GM18508 (cell line): Measurements from ENCODE around the gene STK40.
A peak's percentile ranks its signal among the peaks of the same experiment; 100 is the strongest.

ENCODE experiments used
- ATAC-seq: cut with Tn5 transposase; IDR thresholded peaks from one replicate; pipeline ENCODE4 v1.9.1; 2021; ENCODE audit warnings: moderate number of reproducible peaks; ENCODE audit not compliant: insufficient read depth, unreplicated experiment

STK40 gene

DNA sequence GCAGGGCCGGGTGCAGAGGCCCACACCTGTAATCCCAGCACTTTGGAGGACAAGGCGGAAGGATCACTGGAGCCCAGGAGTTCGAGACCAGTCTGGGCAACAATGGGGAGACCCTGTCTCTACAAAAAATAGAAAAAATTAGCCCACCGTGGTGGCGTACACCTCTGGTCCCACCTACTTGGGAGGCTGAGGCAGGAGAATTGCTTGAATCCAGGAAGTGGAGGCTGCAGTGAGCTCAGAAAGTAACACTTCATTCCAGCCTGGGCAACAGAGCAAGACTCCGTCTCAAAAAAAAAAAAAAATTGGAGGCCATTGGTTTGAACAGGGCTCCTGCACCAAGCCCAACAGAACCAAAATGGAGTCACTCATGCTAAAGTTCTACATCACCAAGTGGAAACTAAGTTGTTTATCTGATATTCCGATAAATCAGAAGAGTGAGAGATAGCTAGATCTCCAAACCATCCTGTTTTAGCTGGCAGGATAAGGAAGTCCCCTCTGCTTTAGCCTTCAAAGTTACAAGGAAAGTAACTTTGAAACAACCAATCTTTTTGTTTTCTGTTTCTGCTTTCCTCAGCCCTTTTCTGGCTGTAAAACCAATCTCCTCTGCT, 12.8 kb upstream of the STK40 start:
- no peak for ATAC-seq

DNA sequence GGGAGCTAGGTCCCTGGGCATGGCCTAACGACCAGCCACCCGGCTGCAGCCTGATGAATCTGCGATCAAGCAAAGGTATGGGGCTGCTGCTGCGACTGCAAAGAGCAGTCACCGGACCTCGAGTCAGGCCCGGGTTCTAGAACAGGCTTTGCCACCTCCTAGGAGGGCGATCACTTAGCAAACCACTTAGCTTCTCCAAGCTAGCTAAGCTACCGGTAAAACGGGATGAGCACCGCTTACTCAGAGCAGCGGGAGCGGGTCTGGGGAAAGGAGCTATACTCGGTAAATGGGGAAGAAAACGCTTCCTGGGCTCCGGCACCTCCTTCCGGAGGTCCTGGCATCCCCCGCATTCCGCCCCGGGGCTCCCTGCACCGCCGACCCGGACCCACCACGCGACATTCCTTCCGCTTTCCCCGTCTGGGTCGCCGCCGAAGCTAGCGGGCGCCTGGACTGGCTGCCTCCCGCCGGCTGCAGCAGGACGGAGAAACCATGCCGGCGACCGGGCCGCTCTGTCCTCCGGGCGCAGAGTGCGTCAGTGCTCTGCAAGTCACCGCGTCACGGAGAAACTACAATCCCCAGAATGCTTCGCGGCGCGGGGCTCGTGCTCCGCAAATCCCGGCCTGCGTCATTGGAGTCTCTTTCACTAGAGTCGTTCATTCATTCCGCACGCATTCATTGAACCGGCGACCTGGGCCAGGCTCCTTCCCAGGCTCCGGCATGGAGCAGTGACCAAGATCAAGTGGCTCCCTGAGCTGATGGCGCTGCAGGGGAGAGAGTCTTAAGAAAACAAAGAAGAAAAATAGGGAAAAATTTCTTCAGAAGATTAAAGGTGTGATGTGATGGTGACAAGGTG, 11.9 kb upstream of the STK40 start, which contains the start of gene LSM10:
LSM10 (minus strand) TSS at position 531 of the 853 bp plus-strand sequence. CDS start 3,779 bp downstream, outside the sequence.
- peak; percentile 61 for ATAC-seq

DNA sequence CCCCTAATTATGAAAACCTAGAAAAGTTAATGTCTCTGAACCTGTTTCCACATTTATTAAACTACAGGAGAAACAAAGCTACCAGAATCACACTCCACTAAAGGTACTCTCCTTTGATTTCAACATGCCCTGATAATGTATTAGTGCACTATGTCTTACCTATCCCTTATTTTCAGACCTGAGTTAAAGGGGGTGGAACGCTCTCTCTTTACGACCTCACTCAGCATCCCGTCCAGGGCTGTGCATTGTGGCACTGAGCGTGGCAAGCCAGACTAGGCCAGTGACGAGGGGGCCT, 11.3 kb upstream of the STK40 start:
- no peak for ATAC-seq

DNA sequence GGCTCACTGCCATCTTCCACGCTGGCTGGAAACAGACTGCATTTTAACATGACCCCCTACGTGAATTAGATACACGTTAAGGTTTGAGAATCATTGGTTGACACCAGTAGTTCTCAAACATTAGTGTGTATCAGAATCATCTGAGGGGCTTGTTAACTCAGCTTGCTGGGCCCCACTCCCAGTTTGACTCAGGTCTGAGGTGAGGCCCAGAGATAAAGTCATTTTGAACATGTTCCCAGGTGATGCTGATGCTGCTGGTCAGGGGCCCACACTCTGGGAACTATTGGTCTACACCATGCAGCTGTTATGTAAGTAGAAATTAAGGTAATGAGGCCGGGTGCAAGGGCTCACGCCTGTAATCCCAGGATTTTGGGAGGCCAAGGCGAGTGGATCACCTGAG, 10.6 kb upstream of the STK40 start:
- ATAC-seq, result no peak

DNA sequence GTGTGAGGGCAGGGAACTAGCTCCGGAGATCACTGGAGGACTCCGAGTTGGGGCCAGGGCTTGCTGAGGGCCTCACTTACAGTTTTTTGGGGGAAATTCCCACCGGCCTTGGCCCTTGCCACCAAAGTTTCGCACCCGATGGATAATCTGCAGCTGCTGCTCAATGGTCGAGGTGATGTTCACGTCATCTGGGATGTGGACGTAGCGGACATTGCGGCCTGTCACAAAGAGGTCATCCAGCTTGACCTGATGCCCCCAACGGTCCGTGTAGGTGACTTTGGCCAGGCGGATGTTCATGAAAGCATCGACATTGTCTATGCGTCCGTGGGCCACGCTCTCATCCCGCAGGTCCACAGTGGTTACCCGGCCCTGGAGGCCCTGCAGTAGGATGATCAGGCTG, 8.0 kb upstream of the STK40 start:
- no peak for ATAC-seq

DNA sequence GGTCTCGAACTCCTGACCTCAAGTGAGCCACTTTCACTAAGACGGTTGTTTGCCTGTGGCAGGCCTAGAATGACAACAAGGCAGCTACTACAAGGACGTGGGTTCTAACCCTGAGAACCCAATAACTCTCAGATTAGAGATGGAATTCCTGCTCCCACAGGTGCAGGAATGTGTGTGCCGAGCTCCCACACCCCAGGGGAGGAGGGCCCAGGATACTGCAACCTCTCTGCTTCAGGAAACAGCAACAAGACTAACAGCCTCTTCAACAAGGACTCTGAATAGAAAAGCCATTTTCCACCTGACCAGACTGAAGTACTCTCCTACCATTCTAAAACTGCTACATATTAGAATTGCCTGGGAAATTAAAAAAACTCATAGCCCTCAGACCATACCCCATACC, 7.1 kb upstream of the STK40 start:
- no peak for ATAC-seq

DNA sequence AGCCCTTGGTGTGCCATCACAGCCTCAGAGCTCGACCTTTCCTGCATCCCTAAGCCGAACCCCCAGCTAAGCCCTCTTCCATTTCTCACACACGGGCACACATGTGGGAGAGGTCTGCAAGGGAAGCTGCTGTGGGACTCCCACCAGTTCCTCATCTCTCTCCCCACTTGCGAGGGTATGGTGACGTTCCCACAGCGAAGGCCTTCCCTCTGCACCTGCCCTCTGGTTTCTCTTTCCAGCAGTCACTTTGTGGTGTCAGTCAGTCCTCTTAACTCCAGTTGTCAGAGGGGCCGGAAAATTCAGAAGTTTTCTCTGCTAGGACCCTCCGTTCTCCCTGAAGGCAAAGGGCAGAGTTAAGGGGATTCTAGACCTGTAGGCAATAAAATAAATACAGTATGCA, 5.5 kb upstream of the STK40 start:
- no peak for ATAC-seq

DNA sequence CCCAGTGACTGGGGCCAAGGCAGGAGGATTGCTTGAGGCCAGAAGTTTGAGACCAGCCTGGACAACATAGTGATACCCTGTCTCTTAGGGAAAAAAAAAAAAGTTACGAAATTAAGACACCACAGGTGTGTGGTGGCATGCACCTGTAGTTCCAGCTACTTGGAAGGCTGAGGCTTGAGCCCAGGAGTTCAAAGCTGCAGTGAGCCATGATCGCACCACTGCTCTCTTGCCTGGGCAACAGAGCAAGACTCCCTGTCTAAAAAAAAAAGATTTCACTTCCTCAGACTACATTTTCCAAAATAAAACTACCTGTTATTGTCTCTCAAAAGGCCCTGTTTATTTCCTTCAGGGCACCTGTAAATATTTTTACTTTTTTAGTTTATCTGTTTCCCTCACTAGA, 4.7 kb upstream of the STK40 start:
- no peak for ATAC-seq

DNA sequence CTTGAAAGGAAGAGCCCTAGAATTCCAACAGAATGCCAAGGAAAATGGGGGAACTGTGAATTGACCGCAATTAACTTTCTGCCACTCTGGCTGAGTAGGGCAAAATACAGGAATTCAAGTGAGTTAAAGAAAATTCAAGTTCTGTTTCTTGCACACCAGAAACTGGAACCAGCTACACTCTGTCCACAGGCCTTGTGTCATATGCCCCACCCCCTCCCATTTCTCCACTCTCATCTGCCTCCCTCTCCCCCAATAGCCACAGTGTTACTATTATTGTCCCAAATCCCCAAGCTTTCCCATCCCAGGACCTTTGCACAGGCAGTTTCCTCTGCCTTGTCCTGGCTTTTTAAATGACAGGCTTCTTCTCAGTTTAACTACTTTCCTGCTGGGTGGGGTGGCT, 4.3 kb upstream of the STK40 start:
- ATAC-seq, result no peak

DNA sequence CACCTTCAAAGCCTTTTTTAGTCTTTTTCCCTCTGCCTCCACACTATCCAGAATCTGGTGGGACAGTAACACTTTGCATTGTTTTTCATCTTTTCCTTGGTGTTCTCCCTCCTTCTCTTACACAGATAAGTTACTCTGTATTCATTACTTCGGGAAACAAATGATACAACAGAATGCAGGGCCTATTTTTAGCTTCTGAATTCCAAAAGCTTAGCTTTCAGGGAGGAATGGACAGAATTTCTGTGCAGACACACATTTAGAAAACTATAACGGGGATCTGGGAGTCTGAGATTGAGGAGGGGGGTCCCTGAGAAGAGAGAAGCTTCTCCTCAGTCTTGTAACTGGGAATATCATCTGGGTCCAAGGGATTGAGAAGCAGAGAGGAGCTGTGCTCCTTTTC, 3.5 kb upstream of the STK40 start:
- ATAC-seq, result no peak

DNA sequence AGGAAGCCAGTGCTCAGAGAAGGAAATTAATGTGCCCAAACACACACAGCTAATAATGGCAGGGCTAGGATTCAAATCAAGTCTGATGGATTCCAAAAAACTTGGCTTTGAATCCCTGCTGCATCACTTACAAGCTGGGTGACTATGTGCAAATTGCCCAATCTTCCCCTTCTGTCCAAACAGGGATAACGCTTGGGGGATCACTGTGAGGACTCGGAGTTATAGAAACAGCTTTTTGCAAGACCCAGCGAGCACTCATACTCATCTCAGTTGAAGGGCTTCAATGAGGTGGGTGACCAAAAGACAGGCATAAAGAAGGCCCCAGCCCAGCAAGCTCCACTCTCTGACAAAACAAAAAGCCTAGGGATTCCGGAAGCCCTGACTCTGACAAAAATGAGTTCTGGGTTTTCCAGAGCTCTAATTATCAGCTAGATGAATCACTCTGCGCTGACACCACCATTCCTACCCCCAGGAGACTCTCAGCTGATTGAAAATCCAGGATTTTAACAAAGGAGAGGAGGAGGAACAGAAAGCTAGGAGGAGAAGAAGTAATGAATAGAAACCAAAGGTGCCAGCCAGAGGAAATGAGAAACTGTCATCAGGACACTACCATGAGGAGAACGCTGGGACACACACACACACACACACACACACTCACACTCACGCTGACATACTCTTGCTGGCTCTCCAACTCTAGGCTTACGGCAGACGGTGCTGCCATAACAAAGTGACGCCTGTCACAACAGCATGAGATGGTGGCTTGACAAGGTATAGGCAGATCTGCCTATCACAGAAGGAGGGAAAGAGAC, 1.6 kb upstream of the STK40 start:
- ATAC-seq, result no peak

DNA sequence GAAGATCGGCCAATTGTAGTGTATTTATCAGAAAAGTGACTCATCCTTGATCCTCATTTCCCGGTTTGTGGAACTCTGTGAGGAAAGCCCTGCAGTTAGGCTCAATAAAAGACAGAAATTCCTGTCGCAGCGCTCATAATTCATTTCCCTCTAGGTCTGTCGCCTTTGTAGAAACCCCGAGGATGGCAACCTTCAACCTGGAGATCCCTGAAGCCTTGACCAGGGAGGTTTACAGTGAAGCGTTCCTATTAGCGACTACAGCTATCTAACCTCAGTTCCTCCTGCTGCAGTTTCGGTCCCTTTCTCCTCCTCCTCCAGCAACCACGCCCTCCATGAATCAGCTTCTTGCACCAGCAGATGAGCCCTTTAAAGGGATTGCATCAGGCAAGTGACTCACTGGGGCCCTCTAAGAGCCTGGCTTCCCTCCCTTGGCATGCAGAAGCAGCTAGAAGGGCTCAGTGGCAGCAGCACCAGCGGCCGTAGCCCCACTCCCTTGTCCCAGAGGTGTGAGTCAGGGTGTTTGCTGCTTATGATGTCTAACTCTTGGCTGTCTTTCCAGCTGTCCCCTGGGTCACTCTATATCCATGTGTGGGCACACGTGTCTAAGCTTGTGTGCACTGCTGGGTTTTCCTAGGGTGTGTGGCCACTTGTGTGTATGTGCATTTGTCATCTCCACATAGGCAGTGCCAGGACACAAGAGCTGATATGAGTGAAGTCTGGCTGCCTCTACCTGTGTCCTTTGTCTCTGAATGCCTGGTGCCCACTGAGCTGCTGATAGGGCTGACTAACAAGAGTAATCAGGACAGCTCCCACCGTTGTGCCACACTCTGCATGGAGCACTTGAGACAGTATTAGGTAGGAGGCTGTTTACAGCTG, 779 bp upstream of the STK40 start:
- peak; percentile 21 for ATAC-seq

DNA sequence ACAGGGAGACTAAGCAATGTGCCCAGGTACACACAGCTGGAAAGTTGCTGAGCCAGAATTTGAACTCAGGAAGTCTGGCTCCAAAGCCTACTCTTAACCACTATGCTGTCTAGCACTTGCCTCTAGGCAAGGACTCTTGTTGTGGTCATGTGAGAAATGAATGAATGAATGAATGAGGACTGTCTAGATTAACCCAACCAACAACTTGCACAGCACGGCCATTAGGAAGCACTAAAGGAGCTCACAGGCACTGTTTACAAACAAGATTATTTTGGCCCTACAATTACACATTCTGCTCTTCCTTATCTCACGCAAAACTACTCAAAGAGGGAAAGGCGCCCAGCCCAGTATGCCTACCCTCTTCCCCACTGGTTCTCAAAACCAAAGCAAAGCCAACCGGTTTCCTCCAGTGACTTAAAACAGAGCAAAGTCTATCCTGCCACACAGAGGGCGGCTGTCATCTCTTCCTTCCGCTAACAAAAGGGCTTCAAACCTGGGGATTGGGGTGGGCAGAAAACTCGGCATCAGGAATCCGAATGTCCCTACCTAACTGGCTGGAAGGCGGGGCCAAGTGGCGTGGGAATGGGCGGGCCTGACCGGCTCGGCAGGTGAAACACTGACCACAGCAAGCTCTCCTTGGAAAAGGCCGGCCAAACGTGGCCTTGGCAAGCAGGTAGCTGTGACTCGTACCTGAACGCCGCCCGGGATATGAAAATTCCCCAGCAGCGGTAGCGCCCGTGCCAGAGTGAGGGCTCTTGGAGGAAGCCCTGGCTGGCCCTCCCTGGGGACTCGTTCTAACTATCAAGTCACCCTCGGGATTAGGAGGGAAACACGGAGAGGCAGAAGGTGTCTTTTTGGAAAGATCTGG, 948 bp downstream of the STK40 start:
- no peak for ATAC-seq

DNA sequence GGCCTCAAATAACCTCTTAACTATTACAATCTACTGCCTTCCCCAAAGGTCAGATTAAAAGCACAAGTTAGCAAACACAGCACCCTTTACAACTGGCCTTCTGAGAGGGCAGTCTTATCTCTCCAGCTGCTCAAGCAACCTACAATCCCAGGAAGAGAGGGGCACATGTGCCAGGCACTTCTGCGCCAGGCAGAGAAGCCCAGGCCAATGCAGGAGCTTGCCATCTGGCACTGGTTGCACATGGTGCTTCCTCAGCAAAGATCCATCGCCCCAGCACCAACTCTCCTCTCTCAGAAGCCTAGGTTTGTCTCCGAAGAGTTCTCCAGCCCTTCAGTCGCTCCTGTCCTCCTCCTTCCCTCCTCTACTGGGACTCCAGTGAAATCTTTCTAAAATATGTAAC, 2.5 kb downstream of the STK40 start:
- no peak for ATAC-seq

DNA sequence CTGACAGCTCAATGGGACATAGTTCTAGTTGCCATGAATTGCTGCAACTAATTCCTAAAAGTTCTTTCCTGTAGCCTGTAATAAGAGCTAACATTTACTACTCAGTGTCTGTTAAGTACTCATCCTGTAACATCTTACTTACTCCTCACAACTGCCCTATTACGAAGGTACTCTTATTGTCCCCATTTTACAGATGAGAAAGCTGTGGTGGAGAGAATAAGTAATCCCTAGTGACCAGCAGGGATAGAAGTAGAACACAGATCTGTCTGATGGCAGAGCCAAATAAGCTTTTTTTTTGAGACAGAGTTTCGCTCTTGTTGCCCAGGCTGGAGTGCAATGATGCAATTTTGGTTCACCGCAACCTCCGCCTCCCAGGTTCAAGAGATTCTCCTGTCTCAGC, 3.1 kb downstream of the STK40 start:
- ATAC-seq, result no peak

DNA sequence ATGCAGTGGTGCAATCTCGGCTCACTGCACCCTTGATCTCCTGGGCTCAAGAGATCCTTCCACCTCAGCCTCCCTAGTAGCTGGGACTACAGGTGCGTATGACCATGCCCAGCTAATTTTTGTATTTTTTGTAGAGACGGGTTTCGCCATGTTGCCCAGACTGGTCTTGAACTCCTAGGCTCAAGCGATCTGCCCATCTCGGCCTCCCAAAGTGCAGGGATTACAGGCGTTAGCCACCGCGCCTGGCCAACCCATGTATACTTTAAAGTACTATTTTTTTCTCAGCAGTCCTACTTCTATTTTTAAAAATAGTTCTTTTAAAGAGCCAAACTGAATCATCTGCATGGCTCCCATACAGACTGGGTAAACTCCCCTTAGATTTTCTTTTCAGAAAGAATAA, 3.5 kb downstream of the STK40 start:
- no peak for ATAC-seq

DNA sequence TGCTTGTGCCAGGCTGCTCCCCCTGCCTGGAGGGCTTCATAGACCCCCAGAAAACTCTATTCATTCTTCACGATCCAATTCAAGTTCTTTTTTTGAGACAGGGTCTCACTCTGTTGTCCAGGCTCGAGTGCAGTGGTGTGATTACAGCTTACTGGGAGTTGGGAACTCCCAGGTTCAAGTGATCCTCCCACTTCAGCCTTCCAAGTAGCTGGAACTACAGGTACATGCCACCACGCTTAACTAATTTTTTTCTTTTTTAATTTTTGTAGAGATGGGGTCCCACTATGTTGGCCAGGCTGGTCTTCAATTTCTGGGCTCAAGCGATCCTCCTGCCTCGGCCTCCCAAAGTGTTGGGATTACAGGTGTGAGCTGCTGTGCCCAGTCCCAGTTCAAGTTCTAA, 4.3 kb downstream of the STK40 start:
- no peak for ATAC-seq

DNA sequence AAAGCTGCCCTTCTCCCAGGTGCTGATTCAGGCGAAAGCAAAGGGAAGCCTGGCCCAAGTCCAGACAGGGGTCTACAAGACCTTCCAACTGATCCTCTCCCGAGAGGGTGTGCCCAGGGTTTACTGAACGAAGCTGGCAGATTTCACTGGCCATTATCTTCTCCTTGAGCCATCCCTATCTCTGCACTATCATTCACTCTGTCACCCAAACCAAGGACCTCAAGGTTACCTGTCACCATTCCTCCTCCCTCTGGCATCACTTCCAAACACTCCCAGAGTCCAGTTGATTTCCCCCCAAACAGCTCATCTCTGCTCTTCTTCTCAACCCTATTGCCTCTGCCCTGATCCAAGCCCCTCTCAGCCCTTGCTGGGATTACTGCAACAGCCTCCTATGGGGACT, 4.9 kb downstream of the STK40 start:
- no peak for ATAC-seq

DNA sequence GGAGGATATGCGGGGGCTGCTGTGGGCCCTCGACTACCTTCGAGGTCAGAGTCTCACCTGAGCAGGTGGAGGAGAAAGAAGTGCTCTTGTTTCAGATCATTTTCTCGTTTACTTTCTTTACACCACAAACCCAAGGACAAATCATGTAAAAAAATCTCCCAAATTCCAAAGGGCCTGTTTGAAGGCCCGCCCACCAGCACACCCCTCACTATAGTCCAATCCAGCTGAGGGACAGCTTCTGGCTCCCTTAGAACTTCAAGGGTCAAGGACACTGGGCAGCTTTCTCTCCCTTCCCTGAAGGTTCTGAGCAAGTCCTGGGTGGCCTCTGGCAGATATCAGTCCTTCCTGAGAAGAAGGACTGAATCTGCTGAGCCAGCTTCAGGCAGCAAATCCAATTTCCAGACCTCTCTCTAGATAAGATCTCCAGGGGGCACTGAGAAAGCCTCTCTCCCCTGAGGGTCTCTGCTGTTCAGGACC, 5.5 kb downstream of the STK40 start:
- ATAC-seq, result no peak
